Keratinocyte (primary cell): ENCODE data around the gene VRK2. TPM values are rescaled to one million over a fixed set of nuclear protein-coding genes. Genes with fewer than 3 reads are reported as not detected.

ENCODE experiments used
- DNase-seq: peaks from one replicate; pipeline ENCODE4 v3.0.0-alpha.2; 2011; ENCODE audit warnings: low read depth, missing footprints, low spot score
- FAIRE-seq: peaks from 2 replicates; lab custom pipeline; 2011; peaks lifted over from hg19 to GRCh38; lab: Jason Lieb, UNC
- H2AFZ ChIP-seq: 2 replicates; pipeline ENCODE4 v1.6.0; 2012; ENCODE audit warnings: low read length, control low read depth, inconsistent platforms; ENCODE audit not compliant: control insufficient read depth
- H3K27ac ChIP-seq: 2 replicates; pipeline ENCODE4 v1.5.1; 2011; ENCODE audit warnings: low read length; ENCODE audit not compliant: control insufficient read depth, insufficient read depth
- H3K27me3 ChIP-seq: 3 replicates; pipeline ENCODE4 v1.6.0; 2011; ENCODE audit warnings: low read length; ENCODE audit not compliant: control insufficient read depth, insufficient read depth; ENCODE audit errors: extremely low read depth
- H3K36me3 ChIP-seq, 2 experiments: 2 replicates in 1 of 2; 3 replicates in 1 of 2; pipeline ENCODE4 v1.5.1; 2011; ENCODE audit warnings: low read length in 2 of 2, mild to moderate bottlenecking in 1 of 2; ENCODE audit not compliant: control insufficient read depth in 2 of 2, insufficient read depth in 2 of 2; ENCODE audit errors: extremely low read depth in 1 of 2
- H3K4me1 ChIP-seq: 3 replicates; pipeline ENCODE4 v1.5.1; 2011; ENCODE audit warnings: low read length; ENCODE audit not compliant: control insufficient read depth, insufficient read depth; ENCODE audit errors: extremely low read depth
- H3K4me2 ChIP-seq: 3 replicates; pipeline ENCODE4 v1.6.0; 2011; ENCODE audit warnings: low read depth, low read length; ENCODE audit not compliant: control insufficient read depth, insufficient read depth; ENCODE audit errors: extremely low read depth
- H3K4me3 ChIP-seq, 3 experiments: fragments of 200-600 bp in 1 of 3; sonication (generic) in 1 of 3; 2 replicates in 2 of 3; 3 replicates in 1 of 3; pipeline ENCODE4 v1.5.1; 2011 to 2016; ENCODE audit warnings: low read length in 3 of 3, mild to moderate bottlenecking in 3 of 3, control low read depth in 2 of 3, inconsistent platforms in 1 of 3, low read depth in 1 of 3, mixed read lengths in 1 of 3, mixed run types in 1 of 3, moderate library complexity in 1 of 3; ENCODE audit not compliant: control insufficient read depth in 2 of 3, insufficient read depth in 2 of 3; ENCODE audit errors: extremely low read depth in 1 of 3
- H3K79me2 ChIP-seq: 2 replicates; pipeline ENCODE4 v1.6.0; 2012; ENCODE audit warnings: low read length; ENCODE audit not compliant: control insufficient read depth, insufficient read depth
- H3K9ac ChIP-seq: 3 replicates; pipeline ENCODE4 v1.6.0; 2011; ENCODE audit warnings: low read length; ENCODE audit not compliant: control insufficient read depth, insufficient read depth; ENCODE audit errors: extremely low read depth
- H3K9me1 ChIP-seq: 3 replicates; pipeline ENCODE4 v1.6.0; 2011; ENCODE audit warnings: low read length; ENCODE audit not compliant: control insufficient read depth, insufficient read depth; ENCODE audit errors: extremely low read depth
- H3K9me3 ChIP-seq: 2 replicates; pipeline ENCODE4 v1.5.1; 2012; ENCODE audit warnings: low read depth, low read length; ENCODE audit not compliant: control insufficient read depth
- H4K20me1 ChIP-seq: 3 replicates; pipeline ENCODE4 v1.6.0; 2011; ENCODE audit warnings: low read length; ENCODE audit not compliant: control insufficient read depth, insufficient read depth; ENCODE audit errors: extremely low read depth
- EZH2 ChIP-seq: IDR thresholded peaks from one replicate; pipeline ENCODE4 v1.6.1; 2012; ENCODE audit warnings: inconsistent platforms, mild to moderate bottlenecking, low read length, moderate library complexity
- dilution Hi-C: fragments of 300-500 bp; cut with MboI; formaldehyde crosslinking; loops from one replicate; pipeline ENCODE4 v1.7.0; 2020; ENCODE audit warnings: low sequenced_read_pairs; ENCODE audit not compliant: extremely low pct_ligation_motif_present
- polyA plus RNA-seq, 5 experiments: library from polyadenylated mRNA; depleted of rRNA in 3 of 5; stranded (reverse) in 3 of 5; stranded (forward) in 1 of 5; unstranded in 1 of 5; fragments of >200 nt; gene quantifications; 1 replicate in 1 of 5; 2 replicates in 3 of 5; 3 replicates in 1 of 5; pipeline versions ENCODE4 v1.2.1 to v1.2.3, GENCODE V29; 2011 to 2012; ENCODE audit warnings: missing spikeins in 2 of 5, low read depth in 1 of 5, low replicate concordance in 1 of 5
- TF ChIP-seq, protein P1 (sequence below), 3 experiments: IDR thresholded peaks in 1 of 3; conservative IDR thresholded peaks in 1 of 3; optimal IDR thresholded peaks in 1 of 3; 2 replicates in 2 of 3; 3 replicates in 1 of 3; pipeline versions ENCODE3 to v1.5.1; 2011; ENCODE audit warnings: low read length in 3 of 3, mild to moderate bottlenecking in 3 of 3, moderate library complexity in 2 of 3, control low read depth in 1 of 3, inconsistent platforms in 1 of 3; ENCODE audit not compliant: insufficient read depth in 2 of 3; ENCODE audit errors: extremely low read depth in 1 of 3

Gene VRK2
- polyA plus RNA-seq, 1 donor (not counting 4 experiments of a cell fraction or from before 2014, with no cell fraction given): 27.6 TPM

DNA sequence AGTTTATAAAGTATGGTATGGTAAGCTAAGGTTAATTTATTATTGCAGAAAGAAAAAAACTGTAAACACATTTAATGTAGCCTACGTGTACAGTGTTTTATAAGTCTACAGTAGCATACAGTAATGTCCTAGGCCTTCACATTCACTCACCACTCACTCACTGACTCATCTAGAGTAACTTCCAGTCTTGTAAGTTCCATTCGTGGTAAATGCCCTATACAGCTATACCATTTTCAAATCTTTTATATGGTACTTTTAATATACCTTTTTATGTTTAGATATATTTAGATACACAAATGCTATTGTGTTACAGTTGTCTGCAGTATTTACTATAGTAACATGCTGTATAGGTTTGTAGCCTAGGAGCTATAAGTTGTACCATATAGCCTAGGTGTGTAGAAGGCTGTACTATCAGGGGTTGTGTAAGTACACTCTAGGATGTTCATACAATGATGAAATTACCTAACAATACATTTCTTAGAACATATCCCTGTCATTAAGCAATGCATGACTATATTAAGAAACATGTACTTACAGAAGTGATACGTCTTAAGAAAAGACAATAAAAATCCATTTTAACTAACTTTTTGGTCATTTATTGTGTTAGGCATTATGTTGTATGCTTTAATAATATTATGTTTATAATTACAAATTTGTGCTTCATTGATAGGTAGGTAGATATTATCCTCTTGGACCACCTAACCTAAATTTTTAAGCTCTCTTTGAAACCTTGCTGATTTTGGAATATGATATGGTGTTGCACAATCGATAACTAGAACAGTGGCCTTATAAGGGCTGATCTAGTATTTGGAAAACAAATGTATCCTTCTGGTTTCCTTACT lies 51.9 kb downstream of the VRK2 start:
- no peaks in the 10 kb centered on the region for H4K20me1 ChIP-seq
- no peaks in the 10 kb centered on the region for H3K9me1 ChIP-seq
- H3K36me3 ChIP-seq: no peaks in the 10 kb centered on the region
- H3K9me3 ChIP-seq: no peaks in the 10 kb centered on the region
- no peak overlapping the region for H2AFZ ChIP-seq
- H3K9ac ChIP-seq: no peak overlapping the region
- no peaks in the 10 kb centered on the region for H3K27me3 ChIP-seq
- H3K4me1 ChIP-seq: peaks cover 3% of the 10 kb centered on the region
- H3K27ac ChIP-seq: peak overlapping the region; percentile 17
- H3K79me2 ChIP-seq: no peaks in the 10 kb centered on the region
- TF ChIP-seq, protein P1, sequence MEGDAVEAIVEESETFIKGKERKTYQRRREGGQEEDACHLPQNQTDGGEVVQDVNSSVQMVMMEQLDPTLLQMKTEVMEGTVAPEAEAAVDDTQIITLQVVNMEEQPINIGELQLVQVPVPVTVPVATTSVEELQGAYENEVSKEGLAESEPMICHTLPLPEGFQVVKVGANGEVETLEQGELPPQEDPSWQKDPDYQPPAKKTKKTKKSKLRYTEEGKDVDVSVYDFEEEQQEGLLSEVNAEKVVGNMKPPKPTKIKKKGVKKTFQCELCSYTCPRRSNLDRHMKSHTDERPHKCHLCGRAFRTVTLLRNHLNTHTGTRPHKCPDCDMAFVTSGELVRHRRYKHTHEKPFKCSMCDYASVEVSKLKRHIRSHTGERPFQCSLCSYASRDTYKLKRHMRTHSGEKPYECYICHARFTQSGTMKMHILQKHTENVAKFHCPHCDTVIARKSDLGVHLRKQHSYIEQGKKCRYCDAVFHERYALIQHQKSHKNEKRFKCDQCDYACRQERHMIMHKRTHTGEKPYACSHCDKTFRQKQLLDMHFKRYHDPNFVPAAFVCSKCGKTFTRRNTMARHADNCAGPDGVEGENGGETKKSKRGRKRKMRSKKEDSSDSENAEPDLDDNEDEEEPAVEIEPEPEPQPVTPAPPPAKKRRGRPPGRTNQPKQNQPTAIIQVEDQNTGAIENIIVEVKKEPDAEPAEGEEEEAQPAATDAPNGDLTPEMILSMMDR (optimal IDR thresholded peaks at IDR 0.05 in 1 of 3, IDR thresholded peaks at IDR 0.05 in 1 of 3, conservative IDR thresholded peaks at IDR 0.05 in 1 of 3; ENCODE audit: extremely low read depth in 1 of 3, insufficient read depth in 2 of 3, low read length in 3 of 3): no peak
- no peak for TF ChIP-seq EZH2
- no peak for DNase-seq
- no peak for FAIRE-seq
- no peak overlapping the region for H3K4me2 ChIP-seq
- dilution Hi-C loops: no loop called here
- no peak overlapping the region for H3K4me3 ChIP-seq

DNA sequence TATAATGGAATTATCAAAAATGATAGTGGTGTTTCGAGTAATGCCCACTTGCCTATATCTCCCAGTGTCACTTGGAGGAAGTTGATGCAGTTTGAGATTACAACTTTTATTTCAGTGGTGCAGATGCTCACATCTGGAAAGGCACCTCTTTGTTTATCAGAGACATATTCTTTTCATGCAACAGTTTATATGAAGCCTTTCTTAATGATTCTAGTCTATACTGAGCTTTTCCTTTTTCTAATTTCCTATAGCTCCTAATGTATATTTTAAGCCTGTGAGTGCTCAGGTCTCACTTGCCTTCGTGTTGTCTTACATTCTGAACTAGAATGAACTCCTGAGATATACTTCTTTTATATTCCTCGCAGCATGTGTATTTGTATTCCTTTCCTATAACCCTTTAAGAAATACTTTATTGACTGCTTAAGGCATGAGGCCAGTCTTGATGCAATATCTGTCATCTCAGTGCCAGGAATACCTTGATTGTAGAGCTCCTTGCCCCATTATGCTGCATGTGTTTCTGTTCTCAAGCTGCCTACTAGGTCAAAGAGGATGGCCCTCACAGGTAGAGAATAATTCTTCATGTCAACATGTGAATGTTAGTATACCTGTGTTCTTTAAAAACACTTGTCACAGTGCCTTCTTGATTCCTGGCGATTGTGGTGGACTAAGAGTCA lies 52.6 kb downstream of the VRK2 start:
- no peaks in the 10 kb centered on the region for H3K9me3 ChIP-seq
- H3K27ac ChIP-seq: no peak overlapping the region
- H3K36me3 ChIP-seq: no peaks in the 10 kb centered on the region
- no peak overlapping the region for H3K4me2 ChIP-seq
- FAIRE-seq (no peak), DNase-seq (no peak)
- H3K4me3 ChIP-seq: no peak overlapping the region
- H3K4me1 ChIP-seq: peaks cover 3% of the 10 kb centered on the region
- no peaks in the 10 kb centered on the region for H3K27me3 ChIP-seq
- H3K9me1 ChIP-seq: no peaks in the 10 kb centered on the region
- dilution Hi-C loops: no loop called here
- H4K20me1 ChIP-seq: no peaks in the 10 kb centered on the region
- no peak overlapping the region for H3K9ac ChIP-seq
- TF ChIP-seq, protein P1 (optimal IDR thresholded peaks at IDR 0.05 in 1 of 3, IDR thresholded peaks at IDR 0.05 in 1 of 3, conservative IDR thresholded peaks at IDR 0.05 in 1 of 3; ENCODE audit: extremely low read depth in 1 of 3, insufficient read depth in 2 of 3, low read length in 3 of 3): no peak
- TF ChIP-seq EZH2: no peak
- H3K79me2 ChIP-seq: no peaks in the 10 kb centered on the region
- H2AFZ ChIP-seq: no peak overlapping the region
